Stimulated activated CD8-positive, alpha-beta memory T cell treated with anti-CD3 and anti-CD28 coated beads, Interleukin-12 subunit alpha, Interleukin-12 subunit beta, amount 100 ng/mL, for 24 hours (primary cell): Measurements from ENCODE around the gene PTPRN2.

Experiments
- DNase-seq: peaks from one replicate; pipeline ENCODE4 v3.0.0-alpha.2; 2020; ENCODE audit errors: extremely low read depth

The PTPRN2 gene

DNA sequence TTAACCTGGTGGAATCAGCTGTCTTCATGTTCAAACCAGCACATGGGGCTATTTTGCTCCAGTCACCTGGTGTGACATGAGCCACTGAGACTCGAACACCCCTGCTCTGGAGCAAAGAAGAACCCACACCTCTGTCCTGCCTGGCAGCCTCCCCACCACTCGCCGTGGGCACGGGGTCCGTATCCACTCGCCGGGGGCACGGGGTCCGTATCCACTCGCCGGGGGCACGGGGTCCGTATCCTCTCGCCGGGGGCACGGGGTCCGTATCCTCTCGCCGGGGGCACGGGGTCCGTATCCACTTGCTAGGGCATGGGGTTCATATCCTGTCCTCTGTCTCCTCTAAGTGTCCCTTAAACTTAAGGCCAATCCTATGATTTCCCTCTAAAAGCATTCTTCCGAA lies 558.7 kb downstream of the PTPRN2 start:
- DNase-seq, result no peak

DNA sequence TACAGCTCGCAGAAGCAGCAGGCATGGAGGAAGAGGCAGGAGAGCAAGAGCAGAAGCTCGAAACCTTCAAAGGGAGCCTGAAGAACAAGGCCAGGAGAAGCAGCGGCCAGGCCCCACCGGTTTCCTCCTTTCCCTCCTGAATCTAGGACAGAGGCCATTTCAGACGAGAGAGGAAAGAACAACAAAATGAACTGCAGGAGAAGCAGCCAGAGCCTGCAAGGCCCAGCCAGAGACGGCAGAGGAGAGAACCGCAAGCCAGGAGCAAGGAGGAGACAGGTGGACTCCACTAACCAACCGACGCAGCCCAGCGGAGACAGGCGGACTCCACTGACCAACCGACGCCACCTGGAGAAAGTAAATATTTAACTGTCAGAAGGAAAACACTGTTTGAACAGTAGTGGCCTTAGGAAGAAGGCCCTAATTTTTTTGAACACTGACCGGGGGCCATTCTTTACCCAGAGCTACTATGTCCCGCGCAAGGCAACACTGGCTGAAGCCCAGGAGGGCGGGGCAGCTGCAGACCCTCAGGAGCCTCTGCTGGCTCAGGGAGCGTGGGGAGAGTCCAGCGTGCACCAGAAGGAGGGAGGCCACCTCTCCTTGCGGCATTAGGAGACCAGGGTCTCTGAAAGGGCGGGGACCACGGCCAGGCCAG lies 559.2 kb downstream of the PTPRN2 start:
- DNase-seq, result no peak

GRCh38 chr7:158027646-158028045 lies 560.0 kb downstream of the PTPRN2 start:
- DNase-seq, result no peak

GRCh38 chr7:158026636-158027265 lies 560.9 kb downstream of the PTPRN2 start:
- no peak for DNase-seq

DNA sequence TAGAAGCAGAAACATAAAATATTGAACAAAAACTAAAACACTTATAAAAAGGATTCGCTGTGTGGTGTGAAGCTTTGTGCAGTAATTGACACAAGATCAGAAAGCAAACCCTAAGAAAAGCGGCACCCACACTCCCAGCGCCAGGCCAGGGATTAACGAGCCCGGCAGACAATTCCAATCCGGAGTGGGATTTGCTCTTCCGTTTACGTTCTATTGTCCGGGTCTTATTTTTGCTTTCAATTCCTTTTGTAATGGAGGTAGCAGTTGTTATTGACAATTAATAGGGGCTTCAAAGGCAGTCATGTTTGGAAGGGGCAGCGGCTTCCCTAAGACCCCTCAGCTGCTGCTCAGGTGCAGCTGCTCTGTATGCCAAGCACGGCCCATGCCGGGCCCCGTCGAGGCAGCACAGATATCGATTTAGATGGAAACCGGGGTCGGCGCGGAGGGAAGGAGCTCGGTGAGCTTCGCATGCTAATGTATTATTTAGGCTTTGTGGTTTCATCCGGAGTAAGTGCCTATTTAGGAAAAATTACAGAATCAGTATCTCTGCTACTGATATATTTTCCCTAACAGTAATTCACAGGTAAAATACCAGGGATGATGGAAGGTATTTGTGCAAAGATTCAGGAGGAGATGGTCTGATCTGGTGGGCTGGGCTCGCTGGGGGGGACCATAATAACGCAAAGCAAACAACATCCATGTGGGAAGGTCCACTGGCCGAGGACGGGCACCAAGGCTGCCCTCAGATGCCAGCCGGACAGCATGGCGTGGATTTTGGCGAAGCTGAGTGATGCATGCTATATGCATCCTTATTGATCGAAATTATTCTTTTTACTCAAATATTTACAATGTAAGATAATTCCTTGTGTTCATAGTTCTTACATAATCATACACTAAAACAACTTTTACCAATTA lies 561.7 kb downstream of the PTPRN2 start:
- no peak for DNase-seq

GRCh38 chr7:158024881-158025280 lies 562.7 kb downstream of the PTPRN2 start:
- DNase-seq, result no peak

- DNase-seq, result no peak
These were observed 563.3 kb downstream of the PTPRN2 start for GRCh38 chr7:158024351-158024715.

GRCh38 chr7:158023681-158024350 lies 563.8 kb downstream of the PTPRN2 start:
- no peak for DNase-seq

DNA sequence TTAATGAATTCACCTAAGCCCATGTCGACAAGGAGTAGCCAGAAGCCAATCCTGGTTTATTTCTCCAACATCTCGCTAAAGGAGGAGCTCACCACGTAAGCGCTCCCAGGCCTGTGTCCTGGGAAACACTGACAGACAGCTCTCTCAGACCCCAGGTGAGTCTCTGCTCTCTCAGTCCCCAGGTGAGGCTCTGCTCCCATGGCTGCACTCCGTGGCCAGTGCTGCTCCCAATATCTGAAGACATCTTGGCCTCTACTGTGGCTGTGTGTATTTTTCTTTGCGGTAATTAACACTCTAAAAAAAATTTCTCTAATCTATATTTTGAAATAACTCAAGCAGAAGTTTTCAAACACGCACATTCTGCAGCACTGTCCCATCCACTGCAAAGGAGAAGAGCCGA lies 564.5 kb downstream of the PTPRN2 start:
- DNase-seq, result no peak

DNA sequence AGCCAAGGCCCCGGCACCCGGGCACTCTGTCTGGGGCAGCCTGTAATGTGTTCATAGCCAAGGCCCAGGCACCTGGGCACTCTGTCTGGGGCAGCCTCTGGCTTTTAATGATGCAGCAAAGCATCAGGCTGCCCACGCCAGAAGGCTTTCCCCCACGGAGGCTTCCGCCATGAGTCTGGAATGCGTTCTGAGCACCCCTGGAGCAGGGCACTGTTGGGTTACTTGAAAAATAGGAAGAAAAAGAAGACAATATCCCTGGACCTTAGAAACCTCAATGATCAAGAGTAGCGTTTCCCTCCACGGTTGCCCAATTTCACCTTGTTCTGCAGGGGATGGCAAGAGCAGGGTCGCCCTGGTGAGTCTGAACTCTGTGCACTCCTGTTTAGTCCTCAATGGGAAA lies 565.0 kb downstream of the PTPRN2 start:
- DNase-seq, result no peak

- DNase-seq, result no peak
These were observed 565.8 kb downstream of the PTPRN2 start for GRCh38 chr7:158021836-158022235.

- DNase-seq, result no peak
These were observed 566.9 kb downstream of the PTPRN2 start for GRCh38 chr7:158020706-158021095.

- no peak for DNase-seq
These were observed 567.6 kb downstream of the PTPRN2 start for GRCh38 chr7:158019726-158020705.

DNA sequence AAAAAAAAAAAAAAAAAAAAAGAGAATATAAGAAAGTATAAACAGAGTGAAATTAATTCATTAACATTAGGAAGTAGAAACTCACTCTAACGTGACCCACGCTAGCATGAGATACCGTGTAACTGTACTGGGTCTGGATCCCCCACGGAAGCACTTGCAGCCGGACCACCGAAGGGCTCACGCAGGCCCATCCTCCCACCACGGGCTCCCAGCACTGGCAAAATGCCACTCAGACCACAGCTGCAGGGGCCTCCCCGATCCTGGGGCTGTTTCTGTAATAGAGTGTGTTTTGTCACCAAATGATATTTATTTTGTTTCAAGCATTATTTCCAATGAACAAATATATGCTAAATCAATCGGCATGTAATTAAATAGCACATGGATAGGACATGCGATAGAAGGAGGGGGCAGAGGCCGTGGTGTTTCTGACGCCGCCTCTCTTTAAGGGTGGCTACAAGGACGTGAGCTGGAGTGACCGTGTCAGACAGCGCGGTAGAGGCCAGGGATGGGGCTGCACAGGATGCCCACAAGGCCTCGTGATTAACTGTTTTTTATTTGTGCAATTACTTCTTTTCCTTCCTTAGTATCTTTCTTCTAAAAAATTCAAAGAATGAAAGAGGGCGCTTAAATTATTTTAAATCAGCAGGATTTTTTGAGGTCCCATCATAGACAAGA lies 568.5 kb downstream of the PTPRN2 start:
- DNase-seq, result no peak

DNA sequence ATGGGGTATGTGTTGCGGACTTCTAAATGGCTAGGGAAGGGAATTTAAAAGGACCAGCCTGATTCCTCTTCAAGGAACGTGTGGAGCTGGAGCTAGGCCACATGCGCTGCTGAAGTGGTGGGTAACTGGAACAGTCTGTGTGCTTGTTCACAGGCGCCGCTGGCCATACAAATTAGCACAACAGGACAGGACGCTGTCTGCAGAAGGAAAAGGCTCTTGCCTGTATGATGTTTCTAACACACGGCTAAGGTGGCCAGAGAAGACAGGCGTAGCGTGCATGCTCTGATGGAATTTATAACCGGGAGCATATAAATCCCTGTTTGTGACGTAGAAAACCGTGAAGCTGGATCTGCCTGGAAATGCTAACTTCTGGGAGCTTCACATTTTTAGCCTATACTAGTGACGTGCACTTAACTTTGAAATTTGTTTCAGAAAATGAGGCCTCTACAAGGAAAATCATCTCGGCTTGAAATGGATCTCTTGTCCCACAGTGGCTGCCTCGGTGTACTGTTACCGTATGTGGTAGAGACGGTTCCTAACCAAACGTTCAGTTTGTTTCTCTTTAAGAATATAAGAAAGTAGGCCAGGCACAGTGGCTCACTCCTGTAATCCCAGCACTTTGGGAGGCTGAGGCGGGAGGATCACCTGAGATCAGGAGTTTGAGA lies 569.4 kb downstream of the PTPRN2 start:
- DNase-seq, result no peak

DNA sequence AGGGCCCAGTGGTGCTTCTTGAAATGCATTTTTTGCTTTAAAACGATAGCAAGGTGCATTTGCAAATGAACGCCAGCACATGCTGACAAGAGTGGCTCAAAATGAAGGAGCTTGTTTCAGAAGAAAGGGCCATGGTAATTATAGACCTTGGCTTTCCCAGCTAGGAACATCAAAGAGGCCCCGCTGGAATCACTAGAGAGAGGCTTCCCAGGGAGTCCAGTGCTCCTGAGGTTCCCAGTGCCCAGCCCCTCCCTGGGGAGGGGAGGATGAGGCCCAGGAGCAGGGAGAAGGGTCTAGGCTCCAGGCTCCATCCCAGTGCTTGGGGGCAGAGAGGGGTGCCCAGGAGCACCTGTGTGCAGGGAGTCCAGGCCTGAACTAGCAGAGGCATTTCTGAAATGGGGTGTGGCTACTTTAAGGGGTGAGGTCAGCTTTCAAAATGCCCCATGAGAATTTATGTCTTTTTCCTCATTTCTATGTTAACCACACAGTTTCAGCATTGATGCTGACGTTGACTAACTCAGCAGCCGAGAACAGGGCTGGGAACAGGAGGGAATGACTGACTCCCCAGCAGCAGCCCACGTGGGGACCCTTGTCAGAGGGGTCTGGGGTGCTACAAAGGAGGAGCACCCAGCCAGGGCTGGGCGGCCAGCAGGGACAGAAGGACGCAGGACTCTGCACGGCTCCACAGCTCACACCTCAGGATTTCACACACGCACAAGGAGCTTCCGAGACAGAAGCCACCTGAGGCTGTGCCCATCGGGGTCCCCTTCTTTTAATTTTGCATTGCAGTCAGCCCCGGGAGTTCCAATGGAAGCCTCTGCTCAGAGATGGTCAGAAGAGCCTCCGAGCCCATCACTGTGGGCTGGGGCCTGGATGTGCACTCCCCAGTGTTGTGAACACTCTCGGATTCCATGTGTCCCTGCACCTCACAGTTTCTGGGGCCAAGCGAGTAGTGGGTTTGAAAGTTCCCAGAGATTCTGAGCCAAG lies 570.2 kb downstream of the PTPRN2 start:
- no peak for DNase-seq

GRCh38 chr7:158016180-158017097 lies 571.2 kb downstream of the PTPRN2 start:
- DNase-seq, result no peak
